Measurements from ENCODE around the gene CC2D1B. TPM values are rescaled to one million over a fixed set of nuclear protein-coding genes. Genes with fewer than 3 reads are reported as not detected.
A peak's percentile ranks its signal among the peaks of the same experiment; 100 is the strongest.

CC2D1B gene
- total RNA-seq, 1 donor from 2014 or later = 55.4 TPM

- H3K36me3 ChIP-seq (ENCODE audit: control insufficient read depth, insufficient read depth, low read length) = peaks cover 8% of the 10 kb centered on the region
- no peaks in the 10 kb centered on the region for H3K27me3 ChIP-seq (ENCODE audit: control insufficient read depth, insufficient read depth, low read length)
- no peak for DNase-seq (ENCODE audit: low read depth)
- peak; percentile 4 for TF ChIP-seq CTCF (IDR thresholded peaks at IDR 0.05; ENCODE audit: insufficient read depth, low read length, poor library complexity, severe bottlenecking)
- H3K4me3 ChIP-seq (ENCODE audit: low read depth, low read length) = no peak overlapping the region
These were observed 1.7 kb downstream of the CC2D1B start for GRCh38 chr1:52364235-52364839.

- no peak overlapping the region for H3K4me3 ChIP-seq (ENCODE audit: low read depth, low read length)
- H3K36me3 ChIP-seq (ENCODE audit: control insufficient read depth, insufficient read depth, low read length) = peaks cover 15% of the 10 kb centered on the region
- H3K27me3 ChIP-seq (ENCODE audit: control insufficient read depth, insufficient read depth, low read length) = no peaks in the 10 kb centered on the region
- no peak for TF ChIP-seq CTCF (IDR thresholded peaks at IDR 0.05; ENCODE audit: insufficient read depth, low read length, poor library complexity, severe bottlenecking)
- no peak for DNase-seq (ENCODE audit: low read depth)
These were observed 5.4 kb downstream of the CC2D1B start for GRCh38 chr1:52360595-52360968.

GRCh38 chr1:52359676-52360594, 6.1 kb downstream of the CC2D1B start:
- no peaks in the 10 kb centered on the region for H3K27me3 ChIP-seq (ENCODE audit: control insufficient read depth, insufficient read depth, low read length)
- H3K36me3 ChIP-seq (ENCODE audit: control insufficient read depth, insufficient read depth, low read length) = peaks cover 16% of the 10 kb centered on the region
- no peak for TF ChIP-seq CTCF (IDR thresholded peaks at IDR 0.05; ENCODE audit: insufficient read depth, low read length, poor library complexity, severe bottlenecking)
- no peak overlapping the region for H3K4me3 ChIP-seq (ENCODE audit: low read depth, low read length)
- DNase-seq (ENCODE audit: low read depth) = no peak

GRCh38 chr1:52358851-52359497, 7.0 kb downstream of the CC2D1B start:
- Histone ChIP-seq H3K4me3 (ENCODE audit: low read depth, low read length) (no peak overlapping the region), H3K27me3 (ENCODE audit: control insufficient read depth, insufficient read depth, low read length) (no peaks in the 10 kb centered on the region), H3K36me3 (ENCODE audit: control insufficient read depth, insufficient read depth, low read length) (peaks cover 16% of the 10 kb centered on the region)
- no peak for DNase-seq (ENCODE audit: low read depth)
- TF ChIP-seq CTCF (IDR thresholded peaks at IDR 0.05; ENCODE audit: insufficient read depth, low read length, poor library complexity, severe bottlenecking) = no peak

- peaks cover 14% of the 10 kb centered on the region for H3K36me3 ChIP-seq (ENCODE audit: control insufficient read depth, insufficient read depth, low read length)
These were observed 8.6 kb downstream of the CC2D1B start for GRCh38 chr1:52357397-52357796.

More at GRCh38 chr1:52357397-52357796, 8.6 kb downstream of the CC2D1B start:
- Histone ChIP-seq H3K27me3 (ENCODE audit: control insufficient read depth, insufficient read depth, low read length) (no peaks in the 10 kb centered on the region), H3K4me3 (ENCODE audit: low read depth, low read length) (no peak overlapping the region)
- DNase-seq (ENCODE audit: low read depth) = no peak
- TF ChIP-seq CTCF (IDR thresholded peaks at IDR 0.05; ENCODE audit: insufficient read depth, low read length, poor library complexity, severe bottlenecking) = no peak

Measured in kidney epithelial cell (primary cell).